ENCODE data around the gene C6.
"Not testable (repeated sequence)": the region's sequence is repeated elsewhere in the genome, so short reads cannot be mapped to it uniquely, and the experiment has no call there.

The C6 gene

GRCh38 chr5:41213340-41213739 lies at the start of gene C6:
Gene C6 (minus strand): TSS chr5:41213532. CDS start chr5:41203230, 10,302 bp downstream.
- DNase-seq (ENCODE audit: low spot score in 2 of 2) (no peak), ATAC-seq (replicated peaks; ENCODE audit: extremely low read depth, poor library complexity, severe bottlenecking) (no peak)
- peaks cover 15% of the 10 kb centered on the region for H3K9me3 Mint-ChIP-seq

DNA sequence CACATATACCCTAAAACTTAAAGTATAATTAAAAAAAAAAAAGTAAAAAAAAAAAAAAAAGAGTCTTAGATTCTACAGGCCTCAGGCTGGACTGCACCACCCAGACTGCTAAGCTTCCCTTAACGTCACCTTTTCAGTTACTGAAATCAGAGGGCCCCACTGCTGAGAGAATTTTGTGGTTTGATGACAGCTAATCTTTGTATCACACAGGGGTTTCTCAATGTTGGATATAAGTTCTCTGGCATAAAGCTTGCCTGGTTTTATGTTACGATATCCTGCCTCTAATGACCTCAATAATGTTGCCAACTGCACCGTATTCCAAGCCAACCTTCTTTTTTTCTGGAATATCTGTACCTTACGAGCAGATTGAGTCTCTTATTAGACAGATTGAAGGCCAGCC lies 43.1 kb upstream of the C6 start:
- Mint-ChIP-seq H3K27ac (ENCODE audit: low read depth) (no peak overlapping the region), H3K4me1 (no peaks in the 10 kb centered on the region), H3K9me3 (peaks cover 5% of the 10 kb centered on the region), H3K4me3 (no peak overlapping the region), H3K36me3 (ENCODE audit: insufficient read depth) (peaks cover 1% of the 10 kb centered on the region), H3K27me3 (no peaks in the 10 kb centered on the region)
- ATAC-seq (replicated peaks; ENCODE audit: extremely low read depth, poor library complexity, severe bottlenecking) (no peak), DNase-seq (ENCODE audit: low spot score in 2 of 2) (no peak)

More at GRCh38 chr5:41213340-41213739, at the start of gene C6:
- Mint-ChIP-seq H3K27ac (ENCODE audit: low read depth) (no peak within 1 kb of the TSS), H3K27me3 (no peaks in the 10 kb centered on the region), H3K4me3 (no peak within 1 kb of the TSS), H3K4me1 (no peaks in the 10 kb centered on the region), H3K36me3 (ENCODE audit: insufficient read depth) (no peaks in the 10 kb centered on the region)

DNA sequence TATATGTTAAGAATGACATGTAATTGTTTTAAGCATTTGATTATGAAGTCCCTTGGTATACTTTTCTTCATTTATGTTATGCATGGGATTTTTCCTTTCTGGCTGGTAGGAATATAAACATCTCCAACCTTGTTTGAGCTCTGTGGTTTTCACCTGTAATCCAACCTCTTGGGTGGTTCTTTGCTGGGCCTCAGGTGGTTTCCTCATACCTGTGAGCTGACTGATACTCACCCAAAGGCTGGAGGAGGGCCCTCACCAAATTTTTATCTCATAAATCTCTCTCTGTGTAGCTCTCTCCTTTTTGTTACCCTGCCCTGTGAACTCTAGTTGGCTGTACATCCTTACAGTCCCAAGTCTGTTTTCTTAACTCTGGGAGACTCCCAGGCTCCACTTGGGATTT lies 39.8 kb upstream of the C6 start:
- Mint-ChIP-seq H3K9me3 (peaks cover 5% of the 10 kb centered on the region), H3K4me1 (no peaks in the 10 kb centered on the region), H3K4me3 (no peak overlapping the region), H3K36me3 (ENCODE audit: insufficient read depth) (peaks cover 1% of the 10 kb centered on the region), H3K27ac (ENCODE audit: low read depth) (no peak overlapping the region), H3K27me3 (no peaks in the 10 kb centered on the region)
- ATAC-seq (replicated peaks; ENCODE audit: extremely low read depth, poor library complexity, severe bottlenecking): no peak
- no peak for DNase-seq (ENCODE audit: low spot score in 2 of 2)

GRCh38 chr5:41252036-41252435 lies 38.7 kb upstream of the C6 start:
- H3K9me3 Mint-ChIP-seq: peaks cover 5% of the 10 kb centered on the region
- no peaks in the 10 kb centered on the region for H3K27me3 Mint-ChIP-seq
- no peak overlapping the region for H3K4me3 Mint-ChIP-seq
- no peaks in the 10 kb centered on the region for H3K4me1 Mint-ChIP-seq
- H3K36me3 Mint-ChIP-seq (ENCODE audit: insufficient read depth): peaks cover under 1% of the 10 kb centered on the region
- DNase-seq (ENCODE audit: low spot score in 2 of 2) (no peak), ATAC-seq (replicated peaks; ENCODE audit: extremely low read depth, poor library complexity, severe bottlenecking) (no peak)
- H3K27ac Mint-ChIP-seq (ENCODE audit: low read depth): no peak overlapping the region

DNA sequence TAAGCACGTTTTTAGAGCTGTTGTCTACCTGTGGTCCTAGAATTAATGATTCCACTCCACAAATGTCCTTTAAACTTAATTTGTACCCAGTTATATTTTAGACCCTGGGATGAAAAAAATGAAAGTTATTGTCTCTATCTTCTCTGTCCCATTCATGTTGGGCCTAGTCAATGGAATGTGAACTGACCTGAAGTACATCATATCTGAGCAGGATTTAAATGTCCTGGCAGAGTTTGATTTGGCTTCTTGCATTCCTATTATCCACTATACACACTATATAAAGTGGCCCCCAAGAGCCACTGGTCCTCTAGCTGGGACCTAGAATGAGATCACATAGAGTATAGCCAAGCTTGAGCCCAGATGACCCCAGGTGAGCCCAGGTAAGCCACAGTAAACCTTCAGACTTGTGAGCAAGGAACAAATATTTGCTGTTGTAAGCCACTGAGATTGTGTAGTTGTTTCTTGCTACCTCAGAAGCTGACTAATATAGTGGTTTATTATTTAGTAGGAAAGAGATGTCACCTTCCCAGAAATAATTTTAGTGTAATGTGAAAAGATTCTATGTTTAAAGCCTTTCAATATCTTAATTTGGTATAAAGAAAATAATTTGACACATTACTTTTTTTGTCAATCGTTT lies 37.1 kb upstream of the C6 start:
- Mint-ChIP-seq H3K27ac (ENCODE audit: low read depth) (no peak overlapping the region), H3K4me3 (no peak overlapping the region), H3K4me1 (no peaks in the 10 kb centered on the region), H3K27me3 (no peaks in the 10 kb centered on the region), H3K36me3 (ENCODE audit: insufficient read depth) (no peaks in the 10 kb centered on the region), H3K9me3 (peaks cover under 1% of the 10 kb centered on the region)
- ATAC-seq (replicated peaks; ENCODE audit: extremely low read depth, poor library complexity, severe bottlenecking) (no peak), DNase-seq (ENCODE audit: low spot score in 2 of 2) (no peak)

GRCh38 chr5:41247135-41247534 lies 33.8 kb upstream of the C6 start:
- ATAC-seq (replicated peaks; ENCODE audit: extremely low read depth, poor library complexity, severe bottlenecking): no peak
- no peak for DNase-seq (ENCODE audit: low spot score in 2 of 2)

GRCh38 chr5:41246376-41246775 lies 33.0 kb upstream of the C6 start:
- H3K27ac Mint-ChIP-seq (ENCODE audit: low read depth): no peak overlapping the region
- H3K9me3 Mint-ChIP-seq: no peaks in the 10 kb centered on the region
- DNase-seq (ENCODE audit: low spot score in 2 of 2) (no peak), ATAC-seq (replicated peaks; ENCODE audit: extremely low read depth, poor library complexity, severe bottlenecking) (no peak)
- no peaks in the 10 kb centered on the region for H3K27me3 Mint-ChIP-seq
- H3K4me1 Mint-ChIP-seq: no peaks in the 10 kb centered on the region
- H3K4me3 Mint-ChIP-seq: no peak overlapping the region
- H3K36me3 Mint-ChIP-seq (ENCODE audit: insufficient read depth): no peaks in the 10 kb centered on the region

More at GRCh38 chr5:41247135-41247534, 33.8 kb upstream of the C6 start:
- Mint-ChIP-seq H3K36me3 (ENCODE audit: insufficient read depth) (no peaks in the 10 kb centered on the region), H3K9me3 (no peaks in the 10 kb centered on the region), H3K4me1 (no peaks in the 10 kb centered on the region), H3K27me3 (no peaks in the 10 kb centered on the region), H3K4me3 (no peak overlapping the region), H3K27ac (ENCODE audit: low read depth) (no peak overlapping the region)

DNA sequence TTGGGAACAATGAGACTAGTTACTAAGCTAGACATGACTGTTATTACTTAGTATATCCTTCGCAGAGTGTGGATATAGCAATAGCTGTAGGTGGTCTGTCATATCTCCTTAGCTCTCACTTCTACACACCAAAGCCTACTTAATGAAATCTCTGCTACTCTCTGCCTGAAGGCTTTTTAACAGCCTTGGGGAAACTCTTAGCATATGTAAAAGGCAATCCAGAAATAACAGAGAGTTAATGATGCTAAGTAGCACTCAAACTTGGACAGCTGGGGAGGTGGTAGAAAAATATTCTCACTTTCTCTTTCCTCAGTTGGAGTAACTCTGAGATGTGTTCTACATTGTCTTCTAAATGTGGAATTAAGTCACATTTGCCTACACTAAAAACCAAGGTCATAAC lies 30.2 kb upstream of the C6 start:
- Mint-ChIP-seq H3K4me3 (no peak overlapping the region), H3K9me3 (peaks cover 10% of the 10 kb centered on the region), H3K4me1 (no peaks in the 10 kb centered on the region), H3K27me3 (no peaks in the 10 kb centered on the region), H3K36me3 (ENCODE audit: insufficient read depth) (no peaks in the 10 kb centered on the region), H3K27ac (ENCODE audit: low read depth) (no peak overlapping the region)
- ATAC-seq (replicated peaks; ENCODE audit: extremely low read depth, poor library complexity, severe bottlenecking): no peak
- no peak for DNase-seq (ENCODE audit: low spot score in 2 of 2)

DNA sequence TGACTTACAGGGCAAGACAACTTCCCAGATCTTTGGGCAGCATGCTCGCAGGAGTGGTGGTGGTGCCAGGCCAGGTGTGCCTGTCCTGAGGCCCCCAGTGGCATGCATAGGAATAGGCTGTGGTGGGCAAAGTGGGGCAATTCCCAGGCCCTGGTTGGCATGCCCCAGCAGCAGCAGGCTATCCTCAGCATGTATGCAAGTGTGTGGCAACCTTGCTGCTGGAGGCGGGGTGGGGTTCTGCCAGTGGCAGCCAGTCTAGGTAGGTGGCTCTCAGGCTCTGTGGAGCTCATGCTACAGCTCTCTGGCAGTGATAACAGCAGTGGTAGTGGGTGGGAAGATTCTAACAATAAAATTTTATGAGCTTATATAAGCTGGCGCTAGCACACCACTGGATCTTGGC lies 27.7 kb upstream of the C6 start:
- H3K27me3 Mint-ChIP-seq: no peaks in the 10 kb centered on the region
- peaks cover 15% of the 10 kb centered on the region for H3K9me3 Mint-ChIP-seq
- ATAC-seq (replicated peaks; ENCODE audit: extremely low read depth, poor library complexity, severe bottlenecking): no peak
- no peaks in the 10 kb centered on the region for H3K4me1 Mint-ChIP-seq
- H3K36me3 Mint-ChIP-seq (ENCODE audit: insufficient read depth): no peaks in the 10 kb centered on the region
- H3K27ac Mint-ChIP-seq (ENCODE audit: low read depth): no peak overlapping the region
- no peak overlapping the region for H3K4me3 Mint-ChIP-seq
- no peak for DNase-seq (ENCODE audit: low spot score in 2 of 2)

GRCh38 chr5:41240390-41240789 lies 27.1 kb upstream of the C6 start:
- Mint-ChIP-seq H3K4me3 (no peak overlapping the region), H3K9me3 (peaks cover 15% of the 10 kb centered on the region), H3K4me1 (no peaks in the 10 kb centered on the region), H3K27ac (ENCODE audit: low read depth) (no peak overlapping the region), H3K36me3 (ENCODE audit: insufficient read depth) (no peaks in the 10 kb centered on the region), H3K27me3 (no peaks in the 10 kb centered on the region)
- DNase-seq (ENCODE audit: low spot score in 2 of 2): no peak
- no peak for ATAC-seq (replicated peaks; ENCODE audit: extremely low read depth, poor library complexity, severe bottlenecking)

DNA sequence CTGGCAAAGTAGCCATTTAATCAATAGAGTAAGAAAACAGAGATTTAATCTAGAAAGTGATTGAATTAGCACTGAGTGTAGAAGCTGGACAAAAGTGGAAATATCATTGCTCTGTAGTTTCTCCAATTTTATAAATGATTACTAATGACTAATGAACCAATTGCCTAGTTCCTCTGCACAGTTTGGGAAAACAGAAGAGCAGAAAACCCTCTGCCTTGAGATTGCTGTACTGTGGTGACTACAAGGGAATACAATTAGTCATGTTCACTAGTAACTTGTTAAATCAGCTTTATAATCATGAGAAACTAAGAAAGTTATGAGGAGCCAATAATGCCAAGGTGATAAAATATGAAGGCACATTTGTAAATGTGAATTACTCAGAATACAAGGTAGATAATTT lies 21.1 kb upstream of the C6 start:
- Mint-ChIP-seq H3K4me3 (no peak overlapping the region), H3K27ac (ENCODE audit: low read depth) (no peak overlapping the region), H3K4me1 (no peaks in the 10 kb centered on the region), H3K9me3 (peaks cover 22% of the 10 kb centered on the region), H3K36me3 (ENCODE audit: insufficient read depth) (no peaks in the 10 kb centered on the region), H3K27me3 (no peaks in the 10 kb centered on the region)
- ATAC-seq (replicated peaks; ENCODE audit: extremely low read depth, poor library complexity, severe bottlenecking) (no peak), DNase-seq (ENCODE audit: low spot score in 2 of 2) (no peak)

GRCh38 chr5:41232797-41233196 lies 19.5 kb upstream of the C6 start:
- ATAC-seq (replicated peaks; ENCODE audit: extremely low read depth, poor library complexity, severe bottlenecking): no peak
- Mint-ChIP-seq H3K27ac (ENCODE audit: low read depth) (no peak overlapping the region), H3K4me3 (no peak overlapping the region), H3K27me3 (no peaks in the 10 kb centered on the region), H3K9me3 (peaks cover 27% of the 10 kb centered on the region), H3K36me3 (ENCODE audit: insufficient read depth) (no peaks in the 10 kb centered on the region), H3K4me1 (no peaks in the 10 kb centered on the region)
- DNase-seq (ENCODE audit: low spot score in 2 of 2): no peak

DNA sequence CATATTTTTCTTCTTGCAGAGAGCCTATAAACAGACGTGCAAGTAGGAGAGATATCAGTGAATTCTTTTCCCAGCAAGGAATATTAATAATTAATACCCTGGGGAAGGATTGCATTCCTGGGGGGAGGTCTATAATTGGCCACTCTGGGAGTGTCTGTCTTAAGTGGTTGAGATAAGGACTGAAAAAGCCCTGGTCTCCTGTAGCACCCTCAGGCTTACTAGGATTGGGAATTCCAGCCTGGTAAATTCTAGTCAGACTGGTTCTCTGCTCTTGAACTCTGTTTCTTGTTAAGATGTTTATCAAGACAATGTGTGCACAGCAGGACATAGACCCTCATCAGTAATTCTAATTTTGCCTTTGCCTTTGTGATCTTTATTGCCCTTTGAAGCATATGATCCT lies 16.9 kb upstream of the C6 start:
- peaks cover 28% of the 10 kb centered on the region for H3K9me3 Mint-ChIP-seq
- not testable (repeated sequence) for H3K4me3 Mint-ChIP-seq; H3K4me1 Mint-ChIP-seq; ATAC-seq (replicated peaks; ENCODE audit: extremely low read depth, poor library complexity, severe bottlenecking); H3K27ac Mint-ChIP-seq (ENCODE audit: low read depth); H3K36me3 Mint-ChIP-seq (ENCODE audit: insufficient read depth); H3K27me3 Mint-ChIP-seq; DNase-seq (ENCODE audit: low spot score in 2 of 2)
